ENCODE results near the gene SIGLEC9. TPM values are rescaled to one million over a fixed set of nuclear protein-coding genes. Genes with fewer than 3 reads are reported as not detected.
"Not testable (repeated sequence)": the region's sequence is repeated elsewhere in the genome, so short reads cannot be mapped to it uniquely, and the experiment has no call there.

Gene SIGLEC9
- total RNA-seq, 2 donors from 2014 or later: 0.33 to 1.3 TPM

GRCh38 chr19:51168564-51169282 lies 44.0 kb downstream of the SIGLEC9 start:
- H3K27ac ChIP-seq: no peak overlapping the region
- DNase-seq: no peak
- H3K36me3 ChIP-seq (replicated peaks in 1 of 2; ENCODE audit: insufficient read depth in 1 of 2, low read depth in 2 of 2): no peaks in the 10 kb centered on the region
- no peaks in the 10 kb centered on the region for H3K9me3 ChIP-seq
- H3K4me1 ChIP-seq: no peaks in the 10 kb centered on the region
- no peak overlapping the region for H3K4me3 ChIP-seq
- no peak for ATAC-seq
- TF ChIP-seq CTCF (IDR thresholded peaks at IDR 0.05) (no peak), POLR2A (IDR thresholded peaks at IDR 0.05) (no peak)
- intact Hi-C loops (cut with DNase I): no loop called here
- no peaks in the 10 kb centered on the region for H3K27me3 ChIP-seq
- WGBS, 2 donors: 59% methylated on average over 13 of the region's 13 CpGs

- H3K9me3 ChIP-seq; ATAC-seq; H3K4me3 ChIP-seq; intact Hi-C loops (cut with DNase I); H3K27ac ChIP-seq; H3K4me1 ChIP-seq; H3K27me3 ChIP-seq; H3K36me3 ChIP-seq (replicated peaks in 1 of 2; ENCODE audit: insufficient read depth in 1 of 2, low read depth in 2 of 2): not testable (repeated sequence)
- TF ChIP-seq CTCF (IDR thresholded peaks at IDR 0.05): peak; percentile 50 to 87 (median 72)
- peak; percentile 73 to 84 (median 77) for DNase-seq
- WGBS, 2 donors: 6 to 9% methylated on average over 11 of the region's 11 CpGs
These were observed 44.7 kb downstream of the SIGLEC9 start for GRCh38 chr19:51169283-51169918.

- H3K27me3 ChIP-seq: no peaks in the 10 kb centered on the region
- WGBS, 2 donors: 69% methylated on average over 2 of the region's 2 CpGs
- H3K9me3 ChIP-seq: no peaks in the 10 kb centered on the region
- no peak overlapping the region for H3K27ac ChIP-seq
- TF ChIP-seq POLR2A (IDR thresholded peaks at IDR 0.05) (no peak), CTCF (IDR thresholded peaks at IDR 0.05) (no peak)
- ATAC-seq (no peak), DNase-seq (no peak)
- intact Hi-C loops (cut with DNase I): no loop called here
- H3K36me3 ChIP-seq (replicated peaks in 1 of 2; ENCODE audit: insufficient read depth in 1 of 2, low read depth in 2 of 2): no peaks in the 10 kb centered on the region
- H3K4me3 ChIP-seq: no peak overlapping the region
- H3K4me1 ChIP-seq: no peaks in the 10 kb centered on the region
These were observed 47.5 kb downstream of the SIGLEC9 start for GRCh38 chr19:51172223-51172622.

GRCh38 chr19:51173681-51174080 lies 49.0 kb downstream of the SIGLEC9 start:
- no peak for ATAC-seq

More at GRCh38 chr19:51173681-51174080, 49.0 kb downstream of the SIGLEC9 start:
- WGBS, 2 donors: 50 to 55% methylated on average over 5 of the region's 5 CpGs
- no peaks in the 10 kb centered on the region for H3K36me3 ChIP-seq (replicated peaks in 1 of 2; ENCODE audit: insufficient read depth in 1 of 2, low read depth in 2 of 2)
- no peak for DNase-seq
- TF ChIP-seq CTCF (IDR thresholded peaks at IDR 0.05): no peak
- TF ChIP-seq POLR2A (IDR thresholded peaks at IDR 0.05): no peak
- H3K9me3 ChIP-seq: no peaks in the 10 kb centered on the region
- no peaks in the 10 kb centered on the region for H3K27me3 ChIP-seq
- no peaks in the 10 kb centered on the region for H3K4me1 ChIP-seq
- H3K4me3 ChIP-seq: no peak overlapping the region
- no peak overlapping the region for H3K27ac ChIP-seq
- intact Hi-C loops (cut with DNase I): no loop called here
